ENCODE results near the gene LRRC47.
A peak's percentile ranks its signal among the peaks of the same experiment; 100 is the strongest.

The LRRC47 gene

GRCh38 chr1:3785456-3786157, 10.7 kb downstream of the LRRC47 start:
- no peak for DNase-seq

- no peak for DNase-seq
Observed at GRCh38 chr1:3785045-3785444, 11.3 kb downstream of the LRRC47 start.

- DNase-seq: no peak
Observed at GRCh38 chr1:3783651-3784474, 12.4 kb downstream of the LRRC47 start.

GRCh38 chr1:3780901-3781300, 15.4 kb downstream of the LRRC47 start:
- DNase-seq: no peak

DNA sequence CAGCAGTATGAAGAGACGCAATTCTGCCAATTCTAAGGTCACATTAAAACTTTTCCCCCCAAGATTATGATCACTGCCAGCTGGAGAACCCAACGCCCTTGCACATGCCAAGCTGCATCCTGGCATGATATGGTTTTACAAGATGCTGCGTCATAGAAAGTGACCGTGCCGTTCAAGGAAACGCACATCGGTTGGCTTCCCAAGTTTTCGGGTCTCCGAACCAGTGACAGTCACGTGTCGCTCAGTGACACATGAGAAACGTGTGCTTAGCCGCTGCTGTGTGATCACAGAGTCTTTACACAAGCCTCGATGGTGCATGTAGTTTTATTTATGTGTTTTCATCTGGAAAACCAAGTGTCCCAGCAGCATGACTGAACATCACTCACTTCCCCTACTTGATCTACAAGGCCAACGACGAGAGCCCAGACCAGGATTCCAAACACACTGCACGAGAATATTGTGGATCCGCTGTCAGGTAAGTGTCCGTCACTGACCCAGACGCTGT, 16.3 kb downstream of the LRRC47 start:
- DNase-seq: no peak

DNA sequence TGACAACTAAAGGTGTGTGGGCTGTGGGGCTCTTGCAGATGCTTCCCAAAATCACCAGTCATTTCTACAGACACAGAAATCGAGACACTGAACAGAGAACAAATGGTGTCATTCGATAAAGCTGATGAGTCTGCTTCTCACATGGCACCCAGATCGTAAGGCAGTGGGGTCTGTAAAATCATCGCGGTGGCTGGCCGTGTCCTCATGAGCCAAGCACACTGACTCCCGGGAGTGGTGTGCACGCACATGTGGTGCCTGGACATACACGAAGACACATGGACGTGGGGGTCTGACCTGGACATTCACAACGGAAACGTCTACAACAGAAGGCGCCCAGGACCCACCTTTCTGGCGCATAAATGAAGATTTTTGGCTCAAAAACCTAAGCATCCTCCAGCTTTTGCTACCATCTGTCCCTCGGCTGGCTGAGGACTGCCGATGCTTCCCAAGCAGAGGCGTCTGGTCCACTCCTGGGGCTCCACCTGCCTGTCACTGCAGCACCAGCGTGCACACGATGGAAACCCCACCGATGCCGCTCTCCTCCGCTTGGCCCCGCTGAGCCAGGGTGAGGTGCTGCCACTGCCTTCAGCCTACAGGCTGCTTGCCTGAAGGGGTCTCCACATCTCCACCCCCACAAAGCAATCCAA, 16.9 kb downstream of the LRRC47 start:
- DNase-seq: no peak

DNA sequence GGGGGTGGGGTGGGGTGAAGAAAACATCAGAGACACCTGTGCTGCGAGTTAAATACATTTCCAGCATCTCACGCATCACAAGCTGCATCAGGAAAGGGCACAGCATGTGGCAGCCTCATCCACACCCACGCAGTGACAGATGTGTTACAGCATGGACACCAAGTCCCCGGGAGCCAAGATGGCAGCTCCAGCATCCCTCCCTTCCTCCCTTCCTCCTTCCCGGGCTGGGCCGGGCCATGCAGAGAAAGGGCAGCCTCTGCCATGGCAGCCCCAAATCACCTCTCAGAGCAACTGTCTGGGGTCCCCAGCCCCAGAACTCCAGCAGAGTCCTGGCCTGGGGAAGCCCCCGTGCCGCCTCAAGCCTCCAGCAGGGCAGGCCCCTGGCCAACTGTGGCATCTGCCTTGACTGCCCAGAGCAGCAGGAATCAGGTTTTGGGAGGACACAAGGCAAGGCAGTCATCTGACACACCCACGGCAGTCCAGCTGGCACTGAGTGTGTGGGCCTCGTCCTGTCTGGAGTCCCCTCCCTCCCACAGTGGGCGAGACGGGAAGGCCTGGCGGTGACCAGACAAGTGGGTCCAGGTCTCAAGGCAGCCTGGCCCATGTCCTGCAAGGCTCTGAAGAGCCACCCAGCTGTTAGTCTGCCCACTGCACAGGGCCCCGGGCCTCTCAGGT, 17.6 kb downstream of the LRRC47 start:
- no peak for DNase-seq

GRCh38 chr1:3777647-3778589, 18.4 kb downstream of the LRRC47 start:
- no peak for DNase-seq

DNA sequence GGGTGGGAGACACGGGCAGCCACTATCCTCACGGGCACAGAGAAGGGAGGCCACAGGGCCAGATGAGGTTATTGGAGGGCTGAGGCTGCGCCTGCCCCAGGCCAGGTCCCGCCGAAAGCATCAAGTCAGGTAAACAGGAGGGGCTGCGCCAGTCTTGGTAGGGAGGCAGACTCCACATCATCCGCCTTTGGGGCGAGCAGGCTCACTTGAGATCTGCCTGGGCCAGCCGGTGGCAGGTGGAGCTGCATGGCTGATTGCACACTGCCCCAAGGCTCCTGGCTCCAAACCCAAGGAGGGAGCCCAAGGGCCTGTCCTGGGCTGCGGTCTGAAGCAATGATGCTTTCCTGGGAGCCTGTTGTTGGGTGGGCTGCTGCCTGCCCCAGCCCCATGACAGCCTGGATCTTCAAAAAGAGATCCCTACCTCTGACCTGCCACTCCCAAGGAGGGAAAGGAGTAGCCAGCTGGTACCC, 19.2 kb downstream of the LRRC47 start:
- DNase-seq: no peak

GRCh38 chr1:3776231-3776961, 19.9 kb downstream of the LRRC47 start:
- DNase-seq: no peak

- DNase-seq: peak; percentile 67
Observed at GRCh38 chr1:3775490-3776230, 20.6 kb downstream of the LRRC47 start.

DNA sequence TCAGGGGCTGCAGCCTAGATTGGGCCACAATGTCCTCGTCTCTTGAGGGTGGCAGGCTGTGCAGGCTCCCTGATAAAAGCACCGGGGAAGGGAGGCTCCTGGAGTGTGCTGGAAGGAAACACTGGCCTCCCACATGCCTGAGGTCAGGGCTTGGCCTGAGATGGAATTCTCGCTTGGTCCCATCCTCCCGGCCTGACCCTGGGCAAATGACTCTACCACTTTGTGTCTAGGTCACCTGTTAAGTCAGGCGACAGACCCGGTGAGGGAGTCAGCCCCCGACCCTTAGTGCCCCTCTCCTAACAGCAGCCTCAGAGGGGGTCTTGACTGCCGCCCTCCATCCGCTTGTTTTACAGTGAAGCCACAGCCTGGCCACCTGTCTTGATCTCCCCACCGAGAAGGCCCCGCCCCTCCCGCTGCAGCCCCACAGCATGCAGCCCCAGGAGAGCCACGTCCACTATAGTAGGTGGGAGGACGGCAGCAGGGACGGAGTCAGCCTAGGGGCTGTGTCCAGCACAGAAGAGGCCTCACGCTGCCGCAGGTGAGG, 21.3 kb downstream of the LRRC47 start:
- no peak for DNase-seq

DNA sequence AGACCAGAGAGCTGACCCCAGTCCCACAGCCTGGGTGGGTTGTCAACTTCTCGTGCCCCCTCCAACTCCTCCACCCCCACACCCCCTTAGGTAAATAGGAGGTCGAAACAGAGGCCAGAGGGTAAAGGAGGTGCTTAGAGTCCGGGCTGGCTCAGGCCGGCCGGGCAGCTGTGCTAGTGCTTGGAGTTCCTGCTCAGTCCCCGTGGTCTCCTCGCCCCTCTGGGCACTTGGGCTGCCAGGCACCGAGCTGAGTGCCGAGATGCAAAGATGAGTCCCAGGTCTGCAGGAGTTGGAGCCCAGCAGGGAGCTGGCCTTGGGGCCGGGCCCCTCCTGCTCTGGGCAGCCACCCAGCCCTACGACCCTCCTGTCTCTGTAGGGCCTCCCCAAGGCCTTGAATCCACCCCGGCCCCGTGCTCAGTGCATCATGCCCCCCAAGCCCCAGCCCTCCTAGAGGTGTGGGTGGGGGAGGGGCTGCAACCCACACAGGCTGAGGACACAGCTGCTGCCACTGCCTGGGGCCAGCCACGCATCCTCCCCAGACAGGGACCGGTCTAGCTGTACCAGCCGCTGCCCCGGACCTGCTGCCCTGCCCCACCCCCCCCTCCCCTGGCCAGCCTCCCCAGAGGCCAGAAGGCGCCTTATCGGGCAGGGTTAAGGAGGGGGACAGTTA, 21.9 kb downstream of the LRRC47 start:
- no peak for DNase-seq

- no peak for DNase-seq
Observed at GRCh38 chr1:3773572-3774275, 22.6 kb downstream of the LRRC47 start.

- no peak for DNase-seq
Observed at GRCh38 chr1:3772715-3773571, 23.4 kb downstream of the LRRC47 start, which contains the start of gene SMIM1. SMIM1 (plus strand) TSS chr1:3772749; CDS start chr1:3775374, 2,625 bp downstream.

- DNase-seq: peak; percentile 94
Observed at GRCh38 chr1:3772027-3772714, 24.1 kb downstream of the LRRC47 start.
